ENCODE results near the gene ZRANB3. TPM values are rescaled to one million over a fixed set of nuclear protein-coding genes. Genes with fewer than 3 reads are reported as not detected.
A peak's percentile ranks its signal among the peaks of the same experiment; 100 is the strongest.

The ZRANB3 gene
- total and polyA plus RNA-seq, 8 donors: 0.87 to 16.3 (median 2.6) TPM

DNA sequence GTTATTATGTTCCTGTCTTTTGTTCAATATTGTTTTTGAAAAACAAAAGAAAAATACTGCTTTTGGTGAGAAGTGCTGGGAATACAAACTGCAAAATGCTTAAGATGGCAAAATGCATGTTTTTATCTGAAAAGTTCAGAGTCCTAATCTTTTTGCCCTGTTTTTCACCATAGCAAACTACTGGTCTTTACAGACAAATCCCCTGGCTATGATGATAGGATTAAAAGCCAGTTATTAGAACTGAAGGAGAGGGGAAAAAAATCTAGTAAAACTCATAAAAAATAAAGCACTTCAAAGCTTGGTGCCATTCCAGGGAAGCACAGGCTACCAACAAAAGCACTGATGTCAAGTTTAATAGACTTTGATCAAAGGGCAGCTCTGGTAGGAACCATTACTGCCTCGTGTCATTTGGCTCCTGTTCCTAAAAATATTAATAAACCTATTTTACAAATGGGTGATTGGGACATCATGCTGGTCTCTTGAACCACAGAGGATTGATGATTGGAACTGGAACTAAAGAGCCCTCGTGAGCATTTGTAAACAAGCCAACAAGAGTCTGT is 284.2 kb downstream of the ZRANB3 start:
- H3K27me3 ChIP-seq: no peaks in the 10 kb centered on the region
- TF ChIP-seq EP300 (IDR thresholded peaks at IDR 0.05) (no peak), POLR2A (IDR thresholded peaks at IDR 0.05) (no peak), CTCF (IDR thresholded peaks at IDR 0.05) (no peak), POLR2AphosphoS5 (IDR thresholded peaks at IDR 0.05) (no peak)
- H3K27ac ChIP-seq: no peak overlapping the region
- H3K4me1 ChIP-seq: no peaks in the 10 kb centered on the region
- intact Hi-C loops (cut with DNase I; ENCODE audit: low total_unique reads): no loop called here
- no peak overlapping the region for H3K4me3 ChIP-seq
- 48 to 73% (median 70%) methylated on average over 2 of the region's 2 CpGs for WGBS, 5 donors
- no peak for DNase-seq
- peaks cover 0 to 23% (median 10%) of the 10 kb centered on the region in 4 donors for H3K9me3 ChIP-seq
- peaks cover 0 to 19% (median 0%) of the 10 kb centered on the region in 4 donors for H3K36me3 ChIP-seq

- TF ChIP-seq POLR2AphosphoS5 (IDR thresholded peaks at IDR 0.05) (no peak), POLR2A (IDR thresholded peaks at IDR 0.05) (no peak), CTCF (IDR thresholded peaks at IDR 0.05) (no peak), EP300 (IDR thresholded peaks at IDR 0.05) (no peak)
- intact Hi-C loops (cut with DNase I; ENCODE audit: low total_unique reads): no loop called here
- H3K4me1 ChIP-seq: no peaks in the 10 kb centered on the region
- no peak overlapping the region for H3K4me3 ChIP-seq
- H3K36me3 ChIP-seq: peaks cover 0 to 2% (median 0%) of the 10 kb centered on the region in 4 donors
- H3K27ac ChIP-seq: no peak overlapping the region
- no peaks in the 10 kb centered on the region for H3K27me3 ChIP-seq
- DNase-seq: peak in 1 of 2 donors; percentile 27
- H3K9me3 ChIP-seq: peaks cover 0 to 6% (median 3%) of the 10 kb centered on the region in 4 donors
Measured at GRCh38 chr2:135245071-135245470, 285.9 kb downstream of the ZRANB3 start.

GRCh38 chr2:135238651-135239050 is 292.4 kb downstream of the ZRANB3 start:
- no peaks in the 10 kb centered on the region for H3K9me3 ChIP-seq
- H3K4me3 ChIP-seq: no peak overlapping the region
- 95 to 100% (median 99%) methylated on average over 2 of the region's 2 CpGs for WGBS, 5 donors
- no peak overlapping the region for H3K27ac ChIP-seq
- no peaks in the 10 kb centered on the region for H3K27me3 ChIP-seq
- peaks cover 0 to 5% (median 0%) of the 10 kb centered on the region in 4 donors for H3K36me3 ChIP-seq
- no peaks in the 10 kb centered on the region for H3K4me1 ChIP-seq
- intact Hi-C loops (cut with DNase I; ENCODE audit: low total_unique reads): no loop called here
- TF ChIP-seq POLR2AphosphoS5 (IDR thresholded peaks at IDR 0.05) (no peak), POLR2A (IDR thresholded peaks at IDR 0.05) (no peak), EP300 (IDR thresholded peaks at IDR 0.05) (no peak), CTCF (IDR thresholded peaks at IDR 0.05) (no peak)
- no peak for DNase-seq

GRCh38 chr2:135230150-135230549 is 300.9 kb downstream of the ZRANB3 start:
- no peak for TF ChIP-seq CTCF (IDR thresholded peaks at IDR 0.05)
- TF ChIP-seq POLR2A (IDR thresholded peaks at IDR 0.05): no peak
- TF ChIP-seq EP300 (IDR thresholded peaks at IDR 0.05): no peak
- TF ChIP-seq POLR2AphosphoS5 (IDR thresholded peaks at IDR 0.05): no peak
- H3K4me1 ChIP-seq: no peaks in the 10 kb centered on the region
- WGBS, 5 donors: 27 to 54% (median 45%) methylated on average over 1 of the region's 1 CpG
- no peak for DNase-seq
- H3K36me3 ChIP-seq: no peaks in the 10 kb centered on the region
- no peak overlapping the region for H3K4me3 ChIP-seq
- H3K27ac ChIP-seq: no peak overlapping the region
- H3K27me3 ChIP-seq: no peaks in the 10 kb centered on the region
- H3K9me3 ChIP-seq: peaks cover 0 to 11% (median 0%) of the 10 kb centered on the region in 4 donors
- intact Hi-C loops (cut with DNase I; ENCODE audit: low total_unique reads): no loop called here
